Fibroblast of peridontal ligament (primary cell): ENCODE measurements around the gene SHOC2.

Experiments used
- DNase-seq: peaks from one replicate; pipeline ENCODE4 v3.0.0-alpha.2; 2010; ENCODE audit errors: extremely low read depth

SHOC2 gene

GRCh38 chr10:110983466-110983865 is 64.1 kb downstream of the SHOC2 start:
- no peak for DNase-seq

- DNase-seq: peak; percentile 81
These were observed 66.3 kb downstream of the SHOC2 start for GRCh38 chr10:110985497-110986275.

- peak; percentile 39 for DNase-seq
These were observed 69.6 kb downstream of the SHOC2 start for GRCh38 chr10:110989016-110989415.

- DNase-seq: peak; percentile 20
These were observed 72.8 kb downstream of the SHOC2 start for GRCh38 chr10:110992006-110992800.

- DNase-seq: peak; percentile 94
These were observed 73.8 kb downstream of the SHOC2 start for GRCh38 chr10:110993024-110993693.

- no peak for DNase-seq
These were observed 75.1 kb downstream of the SHOC2 start for GRCh38 chr10:110994406-110995086.

- no peak for DNase-seq
These were observed 75.9 kb downstream of the SHOC2 start for GRCh38 chr10:110995301-110995700.

- DNase-seq: no peak
These were observed 76.9 kb downstream of the SHOC2 start for GRCh38 chr10:110996256-110996655.

GRCh38 chr10:111004016-111004415 is 84.6 kb downstream of the SHOC2 start:
- no peak for DNase-seq

- DNase-seq: no peak
These were observed 88.1 kb downstream of the SHOC2 start for GRCh38 chr10:111007486-111007885.

GRCh38 chr10:111015181-111015580 is 95.8 kb downstream of the SHOC2 start:
- no peak for DNase-seq

GRCh38 chr10:111017098-111017497 is 97.7 kb downstream of the SHOC2 start:
- DNase-seq: no peak

- peak; percentile 23 for DNase-seq
These were observed 98.6 kb downstream of the SHOC2 start for GRCh38 chr10:111018021-111018420.

GRCh38 chr10:111023060-111023459 is 103.7 kb downstream of the SHOC2 start:
- no peak for DNase-seq

- DNase-seq: no peak
These were observed 110.8 kb downstream of the SHOC2 start for GRCh38 chr10:111030042-111030750.

GRCh38 chr10:111034598-111035310 is 115.3 kb downstream of the SHOC2 start:
- no peak for DNase-seq

- DNase-seq: no peak
These were observed 116.1 kb downstream of the SHOC2 start for GRCh38 chr10:111035542-111035941.

- no peak for DNase-seq
These were observed 118.5 kb downstream of the SHOC2 start for GRCh38 chr10:111037858-111038257.

- no peak for DNase-seq
These were observed 120.1 kb downstream of the SHOC2 start for GRCh38 chr10:111039522-111039921.

- no peak for DNase-seq
These were observed 137.6 kb downstream of the SHOC2 start for GRCh38 chr10:111057006-111057405.
